NCI-H1105 (cell line): Measurements from ENCODE around the gene SMAD3.

Experiments used
- DNase-seq: peaks from one replicate; lab custom pipeline; 2025; lab: John Stamatoyannopoulos, UW

Gene SMAD3

DNA sequence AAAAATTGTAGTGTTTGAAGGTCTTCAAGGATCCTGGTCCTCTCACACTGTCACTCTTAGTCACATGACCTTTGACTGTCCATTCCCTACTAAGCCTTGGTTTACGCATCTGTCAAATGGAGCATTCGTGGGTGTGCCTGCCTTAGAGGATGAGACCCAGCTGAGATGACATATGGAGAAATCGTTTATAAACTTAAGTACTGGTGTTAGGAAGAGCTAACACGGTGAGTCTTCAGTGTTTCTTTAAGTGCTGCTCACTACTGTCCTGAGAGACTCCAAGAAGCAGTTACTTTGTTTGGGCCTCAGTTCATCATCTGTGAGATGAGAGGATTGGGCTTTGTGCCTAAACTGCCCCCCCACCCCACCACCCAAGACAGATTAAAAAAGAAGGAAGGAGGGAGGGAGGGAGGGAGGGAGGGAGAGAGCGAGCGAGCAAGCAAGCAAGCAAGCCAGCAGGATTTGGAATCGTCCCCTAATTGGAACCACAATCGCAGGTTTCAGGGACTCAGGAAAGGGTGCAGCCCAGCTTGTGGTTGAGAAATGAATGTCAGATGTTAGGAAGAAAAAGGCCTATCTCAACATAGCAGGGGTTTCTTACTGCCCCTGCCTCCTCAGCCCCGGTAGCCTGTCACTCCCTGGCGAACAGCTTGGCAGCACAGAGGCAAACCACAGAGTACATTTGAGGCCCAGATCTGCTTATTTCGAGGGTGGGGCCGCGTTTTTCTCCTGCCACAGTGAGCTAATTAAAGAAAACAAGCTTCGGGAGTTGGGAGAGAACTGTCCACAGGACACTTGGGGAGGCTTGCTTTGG, 32.7 kb downstream of the SMAD3 start:
- no peak for DNase-seq

DNA sequence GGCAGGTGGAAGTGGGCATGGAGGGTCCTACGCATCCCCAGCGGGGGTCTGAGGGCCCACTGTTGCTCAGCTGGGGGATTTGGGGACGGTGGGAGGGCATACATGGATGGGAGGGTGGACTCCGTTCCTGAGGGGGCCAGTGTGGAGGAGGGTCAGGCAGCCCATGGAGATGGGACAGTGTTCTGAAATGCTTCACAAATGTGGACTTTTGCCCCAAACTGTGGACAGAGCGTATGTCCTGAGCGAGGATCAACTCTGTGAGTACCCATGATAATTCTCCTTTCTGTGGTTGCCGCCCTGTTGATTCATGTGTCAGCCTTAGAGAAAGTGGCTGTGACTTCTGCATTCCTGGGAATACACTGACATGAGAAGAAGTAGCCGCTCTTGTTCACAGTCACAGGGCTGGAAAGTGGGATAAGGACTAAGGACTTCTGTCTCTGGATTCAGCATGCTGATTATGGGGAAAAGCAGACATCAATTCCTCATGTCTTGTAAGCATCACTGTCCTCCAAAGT, 33.4 kb downstream of the SMAD3 start:
- no peak for DNase-seq

DNA sequence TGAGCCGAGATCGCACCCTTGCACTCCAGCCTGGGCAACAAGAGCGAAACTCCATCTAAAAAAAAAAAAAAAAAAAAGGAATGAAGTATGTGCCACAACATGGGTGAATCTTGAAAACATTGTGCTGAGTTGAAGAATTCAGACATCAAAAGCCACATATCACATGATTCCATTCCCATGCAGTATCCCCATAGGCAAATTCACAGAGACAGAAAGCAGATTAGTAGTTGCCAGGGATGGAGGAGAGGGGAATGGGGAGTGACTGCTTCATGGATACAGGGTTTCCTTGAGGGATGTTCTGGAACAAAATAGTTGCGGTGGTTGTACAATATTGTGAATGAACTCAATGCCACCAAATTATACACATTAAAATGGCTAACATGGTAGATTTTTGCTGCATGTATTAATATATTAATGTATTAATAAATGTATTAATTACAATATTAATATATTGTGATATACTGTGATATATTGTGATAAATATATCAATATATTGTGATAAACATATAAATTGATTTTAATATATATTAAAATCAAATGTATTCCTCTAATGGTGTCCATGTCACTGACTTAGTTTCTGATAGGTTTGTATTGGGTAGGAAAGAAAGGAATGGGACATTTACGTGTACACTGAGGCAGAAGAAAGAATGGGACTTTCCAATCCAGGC, 34.9 kb downstream of the SMAD3 start:
- DNase-seq, result no peak

DNA sequence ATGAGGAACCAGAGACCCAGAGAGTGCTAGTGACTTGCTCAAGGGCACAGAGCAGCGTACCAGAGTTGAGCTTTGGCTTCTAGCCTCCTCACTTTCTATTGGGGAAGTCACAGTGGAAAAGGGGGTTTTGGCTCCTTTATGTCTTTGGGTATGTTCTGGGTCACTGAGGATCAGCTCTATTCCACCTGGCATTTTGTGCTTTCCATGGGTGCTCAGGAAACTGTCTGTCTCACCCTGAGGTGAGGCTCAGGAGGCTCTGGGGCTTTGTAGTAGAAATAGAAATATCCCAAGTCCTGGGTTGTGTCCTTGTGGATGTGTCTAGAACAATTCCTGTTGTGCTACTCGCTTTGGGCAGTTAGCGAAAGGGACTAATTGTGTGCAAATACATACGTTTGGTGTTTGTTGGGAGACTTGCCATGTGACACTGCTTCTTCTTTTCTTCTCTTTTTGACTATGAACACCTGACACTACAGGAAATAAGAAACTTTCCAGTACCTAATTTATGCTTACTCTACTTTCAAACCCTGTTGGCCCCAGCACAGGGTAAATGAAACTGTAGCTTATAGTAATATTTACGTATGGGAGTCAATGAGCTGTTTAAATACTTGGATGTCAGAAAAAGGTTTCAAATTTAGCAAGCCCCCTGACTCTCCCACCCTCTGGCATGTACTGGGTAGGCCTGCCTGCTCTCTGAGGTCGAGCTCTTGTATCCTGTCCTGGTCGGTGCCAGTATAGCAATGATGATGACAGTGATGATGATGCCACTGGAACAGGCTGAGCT, 35.6 kb downstream of the SMAD3 start:
- DNase-seq, result no peak

DNA sequence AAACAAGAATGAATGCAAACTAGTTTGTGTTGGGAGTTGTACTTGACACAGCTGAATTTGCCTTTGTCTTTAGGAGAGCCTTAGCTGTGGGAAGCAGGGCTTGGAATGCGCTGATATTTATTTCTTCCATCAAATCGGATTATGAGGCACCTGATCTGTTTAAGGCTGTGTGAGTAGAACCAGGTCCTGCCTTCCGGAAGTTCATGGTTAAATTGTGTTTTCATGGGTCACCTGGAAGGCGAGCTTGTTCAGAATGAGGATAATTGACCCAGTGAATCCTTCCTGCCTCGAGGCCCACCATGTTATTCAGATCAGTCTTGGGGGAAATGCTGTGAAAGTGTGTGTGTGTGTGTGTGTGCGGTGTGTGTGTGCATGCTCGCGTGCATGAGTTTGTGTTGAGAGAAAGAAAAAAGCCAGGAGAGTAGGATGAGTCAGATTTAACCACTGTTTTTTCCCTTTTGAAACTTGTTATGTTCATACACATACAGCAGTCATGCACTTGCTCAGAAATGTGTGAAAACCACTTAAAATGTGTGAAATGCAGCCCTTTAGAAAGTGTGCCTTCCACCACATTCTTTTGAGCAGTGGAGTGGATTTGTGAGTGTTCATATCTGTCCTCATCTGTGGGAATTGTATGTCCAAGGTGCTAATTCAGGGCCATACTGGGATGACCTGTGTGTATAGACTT, 36.7 kb downstream of the SMAD3 start:
- DNase-seq, result no peak

DNA sequence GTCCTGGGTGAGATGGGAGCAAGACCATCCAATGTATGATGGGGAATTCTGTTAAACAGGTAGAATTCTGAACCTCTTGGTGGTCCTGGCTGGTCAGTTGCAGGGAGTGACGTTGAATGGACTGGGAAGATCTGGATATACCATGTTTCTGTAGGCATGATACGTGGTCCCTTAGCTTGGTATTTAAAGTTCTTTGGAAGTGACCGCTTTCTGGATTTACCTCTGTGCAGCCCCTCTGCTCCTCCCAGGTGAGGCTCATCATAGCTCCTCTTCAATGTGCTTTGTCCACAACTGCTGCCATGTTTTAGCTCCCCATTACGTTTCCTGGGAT, 37.2 kb downstream of the SMAD3 start:
- no peak for DNase-seq

DNA sequence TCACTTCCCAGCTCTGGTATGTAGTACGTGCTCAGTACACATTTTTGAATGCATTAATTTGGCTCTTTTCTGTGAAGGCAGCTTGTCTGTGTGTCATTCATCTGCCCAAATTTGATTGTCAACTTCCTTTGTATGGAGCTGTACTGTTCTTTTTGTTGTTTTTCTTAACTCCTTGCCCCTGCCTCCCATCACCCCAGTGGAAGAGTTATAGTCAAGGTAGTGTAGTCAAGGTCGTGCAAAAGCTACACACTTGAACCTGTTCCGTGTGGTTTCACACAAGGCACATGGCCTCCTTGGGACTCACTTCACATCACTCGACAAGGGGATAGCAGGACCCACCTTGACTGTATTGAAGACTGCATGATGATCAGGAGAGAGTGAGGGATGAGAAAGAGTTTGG, 37.6 kb downstream of the SMAD3 start:
- DNase-seq, result no peak

DNA sequence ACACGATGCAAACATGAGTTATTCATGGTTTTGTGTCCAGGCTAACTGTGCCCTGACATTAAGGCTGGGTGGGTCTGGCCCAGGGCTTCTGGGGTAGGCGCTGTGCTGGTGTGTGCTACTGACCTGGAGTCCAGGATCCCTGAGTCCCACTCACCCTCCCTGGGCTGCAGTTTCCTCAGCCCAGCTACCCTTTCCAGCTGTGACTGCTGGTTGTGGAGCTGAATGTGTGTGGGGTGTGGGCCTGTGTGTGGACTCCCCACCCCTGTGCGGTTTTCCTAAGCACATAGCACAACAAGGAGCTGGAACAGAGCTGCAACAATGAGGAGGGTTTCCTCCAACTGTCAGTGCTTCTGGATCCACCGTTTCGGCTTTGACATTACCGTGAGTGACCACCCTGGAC, 38.0 kb downstream of the SMAD3 start:
- no peak for DNase-seq

DNA sequence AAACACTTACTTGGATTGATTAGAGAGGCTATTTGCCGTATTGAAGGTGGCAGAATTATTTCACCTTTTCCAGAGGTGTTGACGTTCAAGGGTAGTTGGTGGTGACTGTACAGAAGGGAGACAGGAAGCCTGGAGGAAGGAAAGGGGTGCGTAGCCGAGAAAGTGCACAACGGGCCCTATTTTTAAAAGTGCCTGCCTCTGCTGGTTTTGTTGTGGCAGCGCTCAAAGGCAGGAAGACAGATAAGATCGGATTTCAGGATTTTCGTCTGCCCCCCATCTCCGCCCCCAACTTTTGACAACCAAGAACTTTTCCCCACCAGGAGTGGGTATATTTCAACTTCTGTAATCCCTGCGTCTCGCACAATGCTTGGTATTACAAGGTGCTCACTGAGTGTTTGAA, 38.5 kb downstream of the SMAD3 start:
- no peak for DNase-seq

DNA sequence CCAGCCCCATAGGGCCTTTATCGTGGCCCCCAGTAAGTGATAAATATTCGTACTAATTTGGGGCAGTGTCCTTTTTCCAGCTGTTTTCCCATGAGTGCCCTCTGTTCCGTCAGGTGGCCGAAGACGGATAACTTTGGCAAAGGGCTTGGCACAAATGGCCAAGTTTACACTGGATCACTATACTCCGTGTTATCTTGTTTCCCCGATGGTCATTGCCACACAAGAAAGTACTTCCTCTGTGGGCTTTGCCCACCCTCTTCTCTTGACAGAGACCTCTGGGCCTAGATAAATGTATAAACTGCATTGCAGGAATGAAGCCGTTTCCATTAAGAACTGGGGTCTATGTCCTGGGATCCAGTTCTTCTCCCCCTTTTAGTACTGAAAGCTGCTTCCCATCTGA, 39.1 kb downstream of the SMAD3 start:
- DNase-seq, result no peak

DNA sequence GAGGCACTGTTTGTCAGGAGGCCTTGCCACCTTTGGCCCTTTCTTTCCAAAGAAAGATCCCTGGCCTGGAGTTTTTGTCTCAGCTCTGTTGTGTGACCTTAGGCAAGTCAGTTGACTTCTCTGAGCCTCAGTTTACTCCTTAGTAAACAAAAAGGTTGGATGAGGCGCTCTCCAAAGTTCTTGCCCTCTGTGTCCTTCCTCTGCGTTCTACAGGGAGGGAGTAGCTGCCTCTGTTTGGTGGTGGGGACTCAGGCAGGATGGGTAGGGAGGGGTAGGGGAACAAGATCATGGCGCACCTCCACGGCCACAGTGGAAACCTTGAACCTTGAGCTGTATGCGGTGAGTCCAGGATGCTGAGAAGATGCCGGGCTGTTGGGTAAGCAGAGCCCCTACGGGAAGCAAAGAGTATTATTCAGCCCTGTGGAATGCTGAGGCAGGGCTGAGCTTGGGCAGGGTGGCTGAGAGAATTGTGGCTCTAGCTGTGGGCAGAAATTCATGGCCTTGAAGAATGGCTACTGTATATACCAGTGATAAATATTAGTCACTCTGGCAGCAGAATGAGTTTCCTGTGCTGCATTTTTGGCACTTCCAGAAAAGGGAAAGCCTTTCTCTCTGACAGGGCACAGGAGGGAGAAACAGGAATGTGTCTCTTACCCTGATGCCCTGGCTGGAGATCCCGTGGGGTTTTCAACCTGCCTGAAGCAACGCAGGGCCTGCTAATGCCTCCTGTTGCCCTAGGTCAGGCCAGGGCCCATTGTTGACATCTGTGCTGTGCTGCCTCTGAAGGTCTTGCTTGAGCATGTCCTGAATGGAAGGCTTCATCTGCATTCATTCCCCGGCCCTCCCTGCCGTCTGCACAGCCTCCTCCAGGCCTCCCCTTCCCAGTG, 39.9 kb downstream of the SMAD3 start:
- DNase-seq, result no peak

DNA sequence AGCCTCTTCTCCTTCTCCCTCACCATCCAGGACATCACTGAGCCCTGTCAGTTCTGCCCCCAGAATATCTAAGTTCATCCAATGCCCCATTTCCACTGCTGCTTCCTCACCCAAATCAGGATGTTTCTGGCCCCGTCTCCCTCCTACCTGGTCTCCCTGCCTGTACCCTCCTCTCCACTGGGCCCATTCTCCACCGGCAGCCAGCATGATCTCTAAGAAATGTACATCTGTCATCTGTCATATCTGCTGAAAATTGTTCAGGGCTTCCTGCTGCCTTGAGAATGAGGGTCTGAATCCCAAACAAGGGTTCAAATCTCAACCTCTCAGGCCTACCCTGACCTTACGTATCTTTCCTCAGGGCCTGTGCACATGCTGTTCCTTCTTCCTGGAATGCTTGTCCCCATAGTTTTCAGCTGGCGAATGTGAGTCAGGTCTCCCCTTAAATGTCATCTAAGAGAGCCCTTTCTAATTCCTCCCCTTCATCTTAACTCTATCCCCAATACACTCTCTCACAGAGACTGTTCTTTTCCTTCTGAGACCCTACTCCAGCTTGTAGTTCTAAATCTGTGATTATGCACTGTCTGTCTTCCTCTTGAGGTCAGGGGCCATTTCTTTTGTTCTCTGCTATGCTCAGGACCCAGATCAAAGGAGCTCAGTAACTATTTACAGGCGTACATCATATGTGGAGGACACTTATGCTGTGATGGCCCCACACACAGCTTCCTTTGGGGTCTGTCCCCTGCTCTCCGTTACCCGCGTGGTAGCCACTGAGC, 40.8 kb downstream of the SMAD3 start:
- DNase-seq, result no peak

DNA sequence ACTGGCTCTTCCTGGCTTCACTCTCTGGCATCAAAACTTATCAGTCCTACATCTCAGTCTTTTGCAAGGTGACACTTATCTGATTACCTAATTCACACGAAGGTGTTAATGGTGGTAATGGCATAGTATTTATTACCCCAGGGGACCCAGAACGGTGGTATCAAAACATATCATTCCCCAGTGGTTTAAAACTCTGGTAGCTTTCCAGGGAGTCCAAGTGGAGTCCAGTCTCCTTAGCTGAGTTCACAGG, 41.3 kb downstream of the SMAD3 start:
- DNase-seq, result no peak

DNA sequence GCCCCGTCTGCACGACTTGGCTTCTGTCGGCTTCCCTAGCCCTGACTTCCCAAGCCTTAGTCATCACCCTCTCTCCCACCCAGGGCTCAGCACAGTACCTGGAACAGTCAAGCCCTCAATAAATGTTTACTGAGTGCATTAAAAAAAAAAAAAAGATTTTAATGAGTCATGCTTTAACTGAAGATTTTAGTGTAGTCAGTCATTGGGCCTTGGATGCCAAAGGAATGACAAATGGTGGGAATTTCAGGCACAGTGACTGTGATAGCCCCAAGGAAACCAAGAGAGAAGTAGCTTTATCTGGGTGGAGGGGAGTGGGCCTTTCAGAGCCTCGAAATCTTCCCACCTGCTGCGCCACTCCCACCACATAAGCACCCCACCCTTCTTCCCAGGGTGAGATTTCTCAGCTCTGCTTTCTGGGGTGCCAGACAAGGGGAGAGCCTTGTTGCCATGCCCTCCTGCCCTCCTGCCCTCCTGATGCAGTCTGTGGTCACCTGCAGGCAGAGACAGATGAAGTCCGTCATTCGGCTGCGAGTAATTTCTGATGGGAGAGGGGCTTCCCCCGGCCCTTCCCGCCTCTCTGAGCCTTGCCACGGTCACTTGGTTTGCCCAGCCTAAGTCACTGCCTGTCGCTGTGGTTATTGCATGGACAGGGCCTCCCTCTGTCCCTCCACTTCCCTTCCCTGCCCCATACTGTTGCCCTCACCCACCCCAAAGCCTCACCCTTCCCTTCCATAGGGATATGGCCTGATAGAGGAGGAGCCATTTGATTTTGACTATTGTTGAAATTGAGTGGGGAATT, 41.8 kb downstream of the SMAD3 start:
- no peak for DNase-seq

DNA sequence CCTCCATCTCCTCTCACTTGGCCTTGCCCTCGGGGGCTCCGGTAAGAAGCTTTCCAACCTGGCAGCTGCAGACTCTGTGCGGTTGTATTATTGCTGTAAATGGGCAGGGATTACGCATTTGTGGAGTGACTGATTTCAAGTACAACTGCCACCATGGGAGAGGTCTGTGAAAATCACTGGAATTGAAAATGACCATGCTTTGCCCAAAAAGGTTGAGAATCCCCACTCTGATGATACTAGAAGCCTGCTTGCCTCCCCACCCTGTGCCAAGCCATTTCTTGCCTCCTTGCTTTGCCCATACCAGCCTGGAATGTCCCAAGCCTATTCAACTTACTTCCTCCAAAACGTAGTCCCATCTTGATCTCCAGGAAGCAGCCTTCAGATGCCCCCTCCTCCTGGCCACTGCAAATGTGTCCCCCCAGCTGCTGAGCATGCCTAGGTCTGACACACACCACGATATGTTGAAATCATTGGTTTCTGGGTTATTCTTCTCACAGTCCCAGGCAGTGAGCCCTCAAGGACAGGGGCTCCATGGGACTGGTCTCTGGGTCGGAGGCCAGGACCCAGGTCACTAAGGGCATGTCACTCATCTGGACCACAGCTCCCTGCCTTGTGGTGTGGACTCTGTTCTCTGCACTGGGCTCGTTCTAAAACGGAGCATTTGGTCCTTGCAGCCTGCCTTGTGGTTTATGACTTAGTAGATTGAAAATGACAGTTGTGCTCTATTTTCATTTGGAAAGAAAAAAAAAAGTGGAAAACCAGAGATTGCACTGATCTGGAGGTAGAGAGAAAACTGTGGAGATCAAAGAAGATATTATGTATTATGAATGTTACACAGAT, 42.9 kb downstream of the SMAD3 start:
- no peak for DNase-seq

DNA sequence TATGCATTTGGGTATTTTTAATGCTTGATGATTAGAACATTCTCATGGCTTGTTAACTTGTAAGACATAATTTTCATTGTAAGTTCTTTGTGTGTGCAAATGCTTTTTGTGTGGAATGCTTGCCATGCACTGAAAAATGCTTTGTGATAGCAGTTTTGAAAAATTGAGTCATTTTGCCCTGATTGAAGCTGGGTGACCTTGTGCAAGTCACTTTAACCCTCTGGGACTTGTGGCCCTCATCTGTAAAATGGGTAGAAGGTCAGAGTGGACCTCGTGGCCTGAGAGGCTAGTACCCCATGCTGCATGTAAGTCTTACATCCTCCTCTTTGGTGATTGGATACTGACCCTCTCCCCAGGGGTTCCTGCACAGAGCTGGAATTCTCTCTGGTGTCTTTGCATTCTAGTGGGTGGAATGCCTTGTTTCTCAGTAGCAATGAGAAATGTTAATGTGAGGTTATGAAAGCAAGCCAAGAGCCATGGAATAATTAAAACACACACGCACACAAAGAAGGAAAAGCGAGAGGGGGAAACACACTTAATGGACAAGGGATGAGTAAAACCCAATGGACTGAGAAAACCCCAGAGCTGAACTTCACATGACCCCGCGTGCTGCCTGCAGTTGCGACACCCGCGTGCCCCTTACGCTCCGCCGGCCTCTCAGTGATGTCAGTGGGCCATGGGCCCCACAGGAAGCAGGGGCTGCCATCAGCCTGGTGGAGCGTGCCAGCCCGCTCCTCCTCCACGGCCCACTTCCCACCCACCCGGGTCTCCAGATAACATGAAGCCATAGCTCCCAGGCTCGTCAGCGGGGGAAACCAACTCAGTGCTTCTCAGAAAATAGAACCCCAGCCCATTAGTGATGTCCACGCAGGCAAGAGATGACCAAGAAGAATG, 44.0 kb downstream of the SMAD3 start:
- DNase-seq, result no peak

DNA sequence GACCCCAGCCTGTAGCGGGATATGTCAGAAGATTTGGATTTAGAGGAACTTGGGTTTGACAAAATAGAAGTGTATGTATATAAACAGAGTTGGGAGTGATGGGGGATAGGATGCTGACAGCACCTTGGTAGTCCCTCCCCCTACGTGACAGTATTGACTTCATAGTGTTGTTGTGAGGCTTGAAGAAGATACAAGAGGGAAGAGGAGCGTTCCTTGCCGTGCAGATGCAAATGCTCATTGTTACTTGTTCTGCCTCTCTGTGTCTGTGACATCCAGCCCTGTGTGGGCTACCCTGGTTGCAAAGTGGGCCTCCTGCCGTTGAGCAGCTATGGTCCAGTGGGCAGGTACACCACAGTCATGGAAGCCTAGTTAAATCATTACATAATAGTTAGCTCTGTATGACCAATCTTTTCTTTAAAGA, 45.0 kb downstream of the SMAD3 start:
- no peak for DNase-seq
